HG03159 (cell line): ENCODE data around the gene CACNA1B.
"Not testable (repeated sequence)": the region's sequence is repeated elsewhere in the genome, so short reads cannot be mapped to it uniquely, and the experiment has no call there.

ENCODE experiments used
- ATAC-seq: cut with Tn5 transposase; IDR thresholded peaks from one replicate; pipeline ENCODE4 v1.9.1; 2021; ENCODE audit warnings: mild to moderate bottlenecking, moderate library complexity; ENCODE audit not compliant: unreplicated experiment

The CACNA1B gene

DNA sequence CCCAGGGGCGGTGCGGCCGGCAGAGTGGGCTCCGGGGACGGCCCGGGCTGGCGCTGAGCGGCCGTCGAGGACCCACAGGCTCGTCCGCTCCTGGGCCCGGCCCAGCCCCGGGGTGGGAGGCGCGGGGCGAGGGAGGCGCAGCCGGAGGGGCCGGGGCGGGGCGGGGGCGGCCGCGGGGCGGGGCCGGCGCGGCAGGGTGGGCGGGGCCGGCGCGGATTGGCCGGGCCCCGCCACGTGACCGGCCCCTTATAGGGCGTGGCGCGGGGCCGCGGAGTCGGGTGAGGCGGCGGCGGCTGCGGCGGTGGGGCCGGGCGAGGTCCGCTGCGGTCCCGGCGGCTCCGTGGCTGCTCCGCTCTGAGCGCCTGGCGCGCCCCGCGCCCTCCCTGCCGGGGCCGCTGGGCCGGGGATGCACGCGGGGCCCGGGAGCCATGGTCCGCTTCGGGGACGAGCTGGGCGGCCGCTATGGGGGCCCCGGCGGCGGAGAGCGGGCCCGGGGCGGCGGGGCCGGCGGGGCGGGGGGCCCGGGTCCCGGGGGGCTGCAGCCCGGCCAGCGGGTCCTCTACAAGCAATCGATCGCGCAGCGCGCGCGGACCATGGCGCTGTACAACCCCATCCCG lies at the start of gene CACNA1B:
Gene CACNA1B (plus strand): TSS at position 277 of the 617 bp plus-strand sequence. CDS start 152 bp downstream, at position 429.
- ATAC-seq = not testable (repeated sequence)

DNA sequence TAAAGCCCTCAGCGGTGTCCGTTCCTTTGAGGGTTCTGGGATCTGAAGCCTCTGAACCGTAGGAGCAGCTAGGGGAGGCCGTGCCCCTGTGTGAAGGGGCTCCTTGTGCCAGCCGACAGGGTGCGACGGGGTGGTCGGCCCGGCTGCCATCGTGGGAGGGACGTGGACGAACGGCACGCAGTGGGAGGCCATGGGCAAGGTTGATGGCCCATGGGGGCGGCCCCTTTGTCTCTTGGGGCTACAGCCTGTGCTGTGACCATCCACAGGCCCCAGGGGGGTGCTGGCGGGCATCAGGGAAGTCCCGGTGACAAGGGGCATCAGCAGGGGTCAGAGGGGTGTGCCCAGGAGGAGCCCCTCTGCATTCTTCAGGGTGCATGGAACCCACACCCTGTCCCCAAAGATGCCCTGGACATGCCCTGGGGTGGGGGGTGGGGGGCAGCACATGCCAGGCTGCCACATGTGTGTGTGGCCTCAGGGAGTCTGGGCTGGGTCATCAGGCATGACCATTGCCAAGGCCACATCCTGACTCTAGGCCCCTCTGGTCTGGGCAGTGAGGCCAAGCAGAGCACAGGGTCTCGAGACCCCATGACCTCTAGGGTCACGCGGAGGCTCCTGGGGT lies 49.6 kb upstream of the CACNA1B start:
- no peak for ATAC-seq

DNA sequence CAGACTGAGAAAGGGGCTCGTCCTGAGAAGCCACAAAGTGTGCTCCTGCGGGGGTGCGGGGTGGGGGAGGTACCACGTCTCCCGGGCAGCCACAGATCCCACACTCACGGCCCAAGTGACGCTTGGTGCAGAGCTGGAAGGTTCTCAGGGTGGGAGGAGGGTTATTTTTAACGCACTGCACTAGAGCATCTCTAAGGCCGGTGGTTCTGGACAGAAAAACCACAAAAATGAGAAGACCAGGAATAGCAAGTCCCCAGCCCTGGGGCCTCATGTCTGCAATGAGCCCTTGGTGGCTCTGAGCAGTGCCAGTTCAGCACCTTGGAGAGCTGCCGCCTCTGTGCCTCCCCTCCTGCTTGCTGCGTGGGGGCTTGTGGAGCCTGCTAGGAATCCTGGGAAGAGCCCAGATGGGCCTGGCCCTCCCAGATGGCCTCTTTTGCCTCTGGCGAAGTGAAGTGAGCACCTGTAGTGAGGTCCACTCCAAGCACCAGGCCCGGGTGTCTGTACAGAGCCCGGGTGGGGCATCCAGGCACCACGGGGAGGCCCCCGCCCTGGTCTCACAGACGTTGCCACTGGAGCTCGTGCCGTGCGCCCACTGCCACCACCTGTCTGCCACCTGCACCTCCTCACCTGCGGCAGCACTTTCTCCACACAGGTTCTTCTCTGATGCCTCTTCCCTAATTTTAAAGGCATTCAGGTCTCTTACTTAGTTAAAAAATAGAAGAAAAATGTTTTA lies 48.9 kb upstream of the CACNA1B start:
- no peak for ATAC-seq

DNA sequence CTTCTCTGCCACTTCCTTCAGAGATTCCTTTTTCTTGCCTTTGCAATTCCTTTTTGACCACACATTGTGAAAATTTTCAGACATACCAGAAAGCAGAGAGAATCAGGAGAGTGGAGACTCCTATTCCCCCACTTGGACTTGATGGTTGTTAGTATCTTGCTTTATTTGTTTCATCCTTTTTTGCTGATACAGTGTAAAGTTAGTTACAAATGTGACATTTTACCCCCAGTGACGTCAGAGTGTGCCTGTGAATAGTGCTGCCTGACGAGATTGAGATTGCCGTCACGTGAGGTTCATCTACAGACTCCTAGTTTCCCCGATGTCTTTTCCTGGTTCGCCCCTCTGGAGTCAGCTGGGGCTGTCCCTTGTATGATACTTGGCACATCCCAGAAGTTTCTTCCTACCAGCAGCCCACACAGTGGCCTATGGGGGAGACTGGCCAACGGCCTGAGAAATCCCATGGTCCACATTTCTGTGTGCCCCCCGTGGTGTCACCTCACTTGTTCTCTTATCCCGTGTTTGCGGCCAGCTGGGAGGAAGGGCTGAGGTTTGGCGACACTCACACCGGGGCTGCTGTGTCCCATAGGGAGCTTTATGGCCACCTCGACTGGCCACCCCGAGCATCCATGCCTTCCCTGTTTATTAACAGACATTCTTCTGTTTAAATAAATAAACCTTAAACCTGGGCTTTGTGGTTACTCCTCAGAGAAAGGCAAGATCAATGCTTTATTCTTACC lies 48.2 kb upstream of the CACNA1B start:
- ATAC-seq = no peak

DNA sequence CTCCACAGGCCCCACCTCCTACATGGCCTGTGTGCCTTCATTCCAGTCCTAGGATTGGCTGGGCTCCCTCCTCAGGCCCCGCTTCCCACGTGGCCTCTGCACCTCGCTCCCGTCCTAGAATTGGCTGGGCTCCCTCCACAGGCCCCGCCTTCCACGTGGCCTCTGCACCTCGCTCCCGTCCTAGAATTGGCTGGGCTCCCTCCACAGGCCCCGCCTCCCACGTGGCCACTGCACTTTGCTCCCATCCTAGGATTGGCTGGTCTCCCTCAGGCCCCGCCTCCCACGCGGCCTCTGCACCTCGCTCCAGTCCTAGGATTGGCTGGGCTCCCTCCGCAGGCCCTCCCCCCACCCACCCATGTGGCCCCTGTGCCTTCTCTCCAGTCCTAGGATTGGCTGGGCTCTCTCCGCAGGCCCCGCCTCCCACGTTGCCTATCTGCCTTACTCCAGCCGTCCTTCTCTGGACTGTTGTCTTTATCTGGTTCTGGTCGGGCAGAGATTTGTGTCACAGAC lies 45.3 kb upstream of the CACNA1B start:
- no peak for ATAC-seq

DNA sequence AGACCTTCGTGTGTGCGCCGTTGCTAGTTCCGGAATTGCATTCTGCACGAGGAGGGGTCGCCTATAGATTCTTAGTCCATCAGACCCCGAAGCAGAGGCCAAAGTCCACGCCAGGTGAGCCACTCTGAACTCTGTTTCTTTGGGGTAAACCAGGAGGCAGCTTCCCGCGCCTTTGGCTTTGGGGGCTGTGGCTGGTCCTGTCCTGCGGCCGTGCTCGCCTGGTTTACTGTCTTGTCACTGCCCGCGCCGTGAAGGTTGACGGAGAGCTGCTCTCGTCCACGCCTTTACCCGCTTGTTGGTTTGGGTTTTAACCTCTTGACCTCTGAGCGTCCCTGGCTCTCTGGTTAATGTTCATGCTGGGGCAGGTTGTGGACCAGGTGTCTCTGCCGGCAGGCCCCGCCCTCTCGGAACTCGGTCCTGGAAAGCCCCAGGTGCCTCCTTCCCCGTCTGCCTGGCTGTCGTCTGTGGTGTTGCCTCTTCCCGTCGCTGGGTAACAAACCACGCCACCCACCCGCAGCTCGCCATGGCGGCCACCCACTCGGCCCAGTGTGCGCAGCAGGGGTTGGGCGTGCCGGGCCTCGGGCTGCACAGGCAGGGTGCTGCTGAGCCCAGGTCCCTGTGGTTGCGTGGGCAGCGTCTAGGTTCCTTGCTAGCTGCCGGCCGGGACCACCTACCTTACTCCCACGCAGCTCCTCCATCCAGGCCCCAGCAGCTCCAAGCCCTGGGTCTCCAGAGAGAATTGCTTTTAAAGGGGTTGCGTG lies 44.6 kb upstream of the CACNA1B start:
- ATAC-seq = no peak

DNA sequence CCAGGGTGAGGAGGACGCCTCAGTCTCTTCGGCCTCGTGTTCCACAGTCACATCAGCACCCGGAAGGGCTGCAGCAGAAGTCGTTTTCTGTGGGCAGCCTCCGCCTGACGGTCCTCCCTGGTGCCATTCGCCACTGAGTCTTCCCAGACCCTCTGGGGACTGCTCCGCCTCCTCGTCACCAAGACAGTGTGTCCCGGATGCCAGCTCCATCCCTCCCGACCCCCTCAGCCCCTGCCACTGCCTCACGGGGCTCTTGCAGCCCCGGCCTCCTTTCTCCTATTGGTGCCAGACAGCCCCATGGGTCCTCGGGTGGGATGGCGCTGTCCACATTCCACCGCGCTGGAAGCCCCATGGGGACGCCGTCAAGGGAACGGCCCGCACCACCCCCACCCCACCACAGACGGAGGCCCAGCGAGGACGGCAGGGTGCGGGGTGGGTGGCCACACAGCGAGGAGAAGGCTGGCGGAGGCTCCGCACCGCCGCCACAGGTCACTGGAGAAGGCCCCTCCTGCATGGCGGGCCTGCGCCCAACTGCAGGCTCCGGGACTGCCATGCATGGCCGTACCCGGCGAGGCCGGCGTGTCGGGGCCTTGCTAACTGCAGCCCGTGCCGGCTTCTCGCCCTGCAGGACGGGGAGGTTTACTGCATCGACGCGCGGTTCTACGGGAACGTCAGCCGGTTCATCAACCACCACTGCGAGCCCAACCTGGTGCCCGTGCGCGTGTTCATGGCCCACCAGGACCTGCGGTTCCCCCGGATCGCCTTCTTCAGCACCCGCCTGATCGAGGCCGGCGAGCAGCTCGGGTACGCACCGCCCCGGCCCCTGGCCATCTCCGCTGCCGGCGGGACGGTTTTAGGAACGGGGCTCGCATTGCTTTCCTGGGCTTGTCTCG lies 43.6 kb upstream of the CACNA1B start:
- ATAC-seq = no peak

DNA sequence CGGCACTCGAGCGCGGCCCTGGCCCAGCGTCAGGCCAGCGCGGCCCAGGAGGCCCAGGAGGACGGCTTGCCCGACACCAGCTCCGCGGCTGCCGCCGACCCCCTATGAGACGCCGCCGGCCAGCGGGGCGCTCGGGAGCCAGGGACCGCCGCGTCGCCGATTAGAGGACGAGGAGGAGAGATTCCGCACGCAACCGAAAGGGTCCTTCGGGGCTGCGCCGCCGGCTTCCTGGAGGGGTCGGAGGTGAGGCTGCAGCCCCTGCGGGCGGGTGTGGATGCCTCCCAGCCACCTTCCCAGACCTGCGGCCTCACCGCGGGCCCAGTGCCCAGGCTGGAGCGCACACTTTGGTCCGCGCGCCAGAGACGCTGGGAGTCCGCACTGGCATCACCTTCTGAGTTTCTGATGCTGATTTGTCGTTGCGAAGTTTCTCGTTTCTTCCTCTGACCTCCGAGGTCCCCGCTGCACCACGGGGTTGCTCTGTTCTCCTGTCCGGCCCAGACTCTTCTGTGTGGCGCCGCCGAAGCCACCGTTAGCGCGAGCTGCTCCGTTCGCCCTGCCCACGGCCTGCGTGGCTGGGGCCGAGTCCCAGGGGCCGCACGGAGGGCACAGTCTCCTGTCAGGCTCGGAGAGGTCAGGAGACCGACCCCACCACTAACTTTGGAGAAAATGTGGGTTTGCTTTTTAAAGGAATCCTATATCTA lies 42.6 kb upstream of the CACNA1B start:
- ATAC-seq = no peak

DNA sequence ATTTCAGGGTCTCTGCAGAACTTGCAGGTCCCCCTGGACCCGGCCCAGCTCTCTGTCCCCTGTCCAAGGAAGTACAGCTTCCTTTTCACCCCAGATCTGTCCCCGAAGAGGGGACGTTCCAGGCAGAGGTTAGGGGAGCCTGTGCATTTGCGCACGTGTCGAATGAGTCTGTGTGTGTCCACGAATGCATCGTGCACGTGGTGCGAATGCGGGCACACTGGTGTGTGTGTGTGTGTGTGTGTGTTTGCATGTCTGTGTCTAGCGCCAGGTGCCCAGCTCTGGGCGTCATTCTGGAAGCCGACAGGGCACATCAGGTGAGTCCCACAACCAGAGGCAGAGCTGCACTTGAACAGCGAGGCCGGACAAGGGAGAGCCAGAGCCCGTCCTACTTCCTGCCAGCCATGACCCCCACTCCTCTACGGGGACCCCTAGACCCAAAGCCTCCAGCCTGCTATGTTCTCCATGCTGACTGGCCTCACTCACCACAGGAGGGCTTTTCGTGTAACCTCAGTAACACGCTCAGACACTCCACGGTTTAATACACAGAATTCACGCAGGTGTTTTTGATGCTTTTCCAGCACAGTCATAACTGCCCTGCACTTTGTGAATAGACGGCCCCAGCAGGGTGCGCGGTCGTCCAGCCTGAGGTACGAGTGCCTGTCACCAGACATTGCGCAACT lies 41.3 kb upstream of the CACNA1B start:
- ATAC-seq = no peak

DNA sequence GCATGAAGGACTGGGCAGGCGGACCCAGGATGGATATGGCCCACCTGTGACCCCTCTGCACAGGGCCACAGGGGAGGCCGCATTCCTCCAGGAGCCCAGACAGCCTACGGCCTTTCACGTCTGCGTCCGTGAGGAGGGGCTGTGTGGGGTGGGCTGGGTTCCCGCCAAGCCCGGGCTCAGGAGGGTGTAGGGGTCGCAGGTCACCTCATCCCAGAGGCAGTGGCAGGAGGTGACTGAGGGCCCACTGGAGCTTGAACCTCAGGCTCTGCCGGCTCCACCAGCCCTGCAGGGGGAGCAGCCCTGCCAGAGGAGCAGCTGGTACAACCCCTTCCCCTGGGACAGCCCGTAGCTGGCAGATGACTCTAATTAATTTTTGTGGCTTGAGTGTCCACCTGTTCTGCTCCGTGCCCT lies 40.7 kb upstream of the CACNA1B start:
- ATAC-seq = no peak

DNA sequence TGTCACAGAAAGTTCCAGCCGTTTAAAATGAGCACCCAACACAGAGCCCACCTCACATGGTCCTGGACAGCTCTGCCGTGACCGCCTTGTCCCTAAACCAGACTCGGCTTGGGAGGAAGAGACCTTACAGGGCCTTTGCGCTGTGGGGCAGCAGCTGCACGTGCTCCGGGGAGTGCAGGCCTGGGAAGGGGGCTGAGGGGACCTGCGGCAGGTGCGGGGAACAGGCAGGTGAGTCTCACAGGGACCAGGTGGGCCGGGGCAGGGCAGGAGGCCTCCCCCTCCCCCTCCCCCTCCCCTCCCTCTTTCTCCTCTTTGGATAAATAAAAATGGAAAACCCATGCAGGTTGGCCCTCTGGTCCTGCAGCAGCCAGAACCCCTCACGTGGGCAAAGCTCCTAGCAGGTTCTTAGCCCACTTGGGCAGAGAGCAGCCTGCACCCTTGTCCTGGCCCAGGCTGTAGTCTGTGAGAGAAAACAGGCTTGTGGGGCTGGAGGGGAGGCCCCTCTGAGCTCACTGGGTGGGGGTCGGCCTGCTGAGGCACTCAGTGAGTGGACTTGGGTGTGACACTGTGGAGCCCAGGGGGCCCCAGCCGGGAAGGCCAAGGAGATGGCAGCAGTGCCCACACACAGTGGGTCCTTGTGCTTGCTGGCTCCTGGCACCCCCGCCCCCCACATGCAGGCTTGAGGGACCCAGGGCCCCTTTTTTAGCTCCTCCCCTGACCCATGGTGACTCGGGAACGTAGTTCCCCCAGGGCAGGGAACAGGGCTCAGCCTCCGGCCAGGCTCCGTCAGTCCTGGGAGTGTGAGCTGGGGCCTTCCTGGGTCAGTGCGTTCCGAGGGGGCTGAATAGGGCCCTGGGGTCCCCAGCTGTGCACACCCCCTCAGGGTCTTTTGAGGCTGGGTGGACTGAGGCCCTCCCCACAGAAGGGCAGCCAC lies 40.0 kb upstream of the CACNA1B start:
- ATAC-seq = no peak

DNA sequence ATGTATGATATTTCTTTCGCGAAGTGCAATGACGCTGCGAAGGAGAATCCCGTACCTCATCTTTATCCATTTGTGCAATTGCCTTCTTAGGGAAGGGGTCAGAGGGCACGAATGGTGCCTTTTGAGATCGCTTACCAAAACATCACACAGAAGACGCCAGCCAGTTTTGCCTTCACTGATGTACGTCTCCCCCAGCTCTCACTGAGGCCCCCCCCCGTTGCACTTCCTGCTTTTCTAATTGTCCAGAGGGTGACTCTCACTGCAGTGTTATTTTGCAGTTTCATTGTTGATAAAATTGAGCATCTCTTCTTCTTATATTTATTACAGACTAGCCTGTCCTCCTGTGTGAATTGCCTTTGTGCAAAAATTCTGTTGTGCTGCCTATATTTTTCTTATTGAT lies 39.0 kb upstream of the CACNA1B start:
- no peak for ATAC-seq

DNA sequence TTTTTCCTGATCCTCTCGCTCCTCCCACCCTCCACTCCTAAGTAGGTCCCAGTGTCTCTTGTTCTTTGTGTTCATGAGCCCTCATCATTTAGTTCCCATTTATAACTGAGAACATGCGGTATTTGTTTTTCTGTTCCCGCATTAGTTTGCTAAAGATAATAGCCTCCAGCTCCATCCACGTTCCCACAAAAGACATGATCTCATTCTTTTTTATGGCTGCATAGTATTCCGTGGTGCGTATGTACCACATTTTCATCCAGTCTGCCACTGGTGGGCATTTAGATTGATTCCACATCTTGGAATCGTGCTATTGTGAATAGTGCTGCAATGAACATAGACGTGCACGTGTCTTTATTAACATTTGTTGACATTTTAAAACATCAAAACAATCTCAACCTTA lies 34.2 kb upstream of the CACNA1B start:
- no peak for ATAC-seq

DNA sequence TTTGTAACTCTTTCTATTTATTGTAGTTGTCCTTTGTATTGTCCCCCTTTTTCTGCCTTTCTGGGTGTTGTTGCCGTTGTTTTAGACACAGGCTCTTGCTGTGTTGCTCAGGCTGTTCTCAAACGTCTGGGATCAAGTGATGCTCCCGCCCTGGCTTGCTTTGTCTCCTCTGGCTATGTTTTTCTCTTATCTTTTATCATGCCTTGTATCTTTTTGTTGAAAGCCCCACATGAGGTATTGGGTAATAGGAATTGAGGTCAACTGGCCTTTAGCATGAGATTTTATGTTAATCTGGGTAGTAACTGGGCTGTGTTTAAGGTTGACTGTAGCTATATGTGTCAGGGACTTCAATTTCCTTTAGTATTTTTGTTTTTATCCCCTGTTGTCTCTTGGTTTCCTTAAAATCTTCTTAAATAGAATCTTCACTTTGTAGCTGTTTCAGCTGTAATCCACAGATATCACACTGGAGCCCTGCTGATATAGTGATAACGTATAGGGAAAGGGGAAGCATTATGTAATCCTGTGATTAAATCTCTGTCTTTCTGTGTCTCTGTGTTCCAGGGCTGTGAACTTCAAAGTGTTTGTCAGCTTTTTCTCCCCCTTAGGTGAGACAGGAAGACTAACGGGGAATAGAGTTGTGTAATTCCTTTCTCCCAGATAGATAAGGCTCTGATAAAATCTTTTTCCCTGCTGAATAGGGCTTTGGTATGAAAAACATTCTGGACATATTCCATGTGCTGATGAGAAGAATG lies 25.9 kb upstream of the CACNA1B start:
- no peak for ATAC-seq

DNA sequence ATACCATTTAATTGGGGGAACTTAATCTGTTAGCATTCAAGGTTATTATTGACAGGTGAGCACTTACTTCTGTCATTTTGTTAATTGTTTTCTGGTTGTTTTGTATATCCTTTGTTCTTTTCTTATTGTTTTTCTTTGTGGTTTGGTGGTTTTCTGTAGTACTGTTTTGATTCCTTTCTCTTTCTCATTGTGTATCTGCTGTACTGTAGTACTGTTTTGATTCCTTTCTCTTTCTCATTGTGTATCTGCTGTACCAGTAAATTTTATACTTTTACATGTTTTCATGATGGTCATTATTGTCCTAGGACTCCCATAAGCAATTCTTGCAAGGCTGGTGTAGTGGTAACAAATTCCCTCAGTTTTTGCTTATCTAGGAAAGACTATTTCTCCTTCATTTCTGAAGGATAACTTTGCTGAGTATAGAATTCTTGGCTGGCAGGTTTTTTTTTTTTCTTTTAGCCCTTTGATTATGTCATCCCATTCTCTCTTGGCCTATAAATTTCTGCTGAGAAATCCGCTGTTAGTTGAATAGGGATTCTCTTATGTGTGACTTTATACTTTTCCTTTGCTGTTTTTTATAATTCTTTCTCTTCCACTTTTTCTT lies 24.1 kb upstream of the CACNA1B start:
- no peak for ATAC-seq

DNA sequence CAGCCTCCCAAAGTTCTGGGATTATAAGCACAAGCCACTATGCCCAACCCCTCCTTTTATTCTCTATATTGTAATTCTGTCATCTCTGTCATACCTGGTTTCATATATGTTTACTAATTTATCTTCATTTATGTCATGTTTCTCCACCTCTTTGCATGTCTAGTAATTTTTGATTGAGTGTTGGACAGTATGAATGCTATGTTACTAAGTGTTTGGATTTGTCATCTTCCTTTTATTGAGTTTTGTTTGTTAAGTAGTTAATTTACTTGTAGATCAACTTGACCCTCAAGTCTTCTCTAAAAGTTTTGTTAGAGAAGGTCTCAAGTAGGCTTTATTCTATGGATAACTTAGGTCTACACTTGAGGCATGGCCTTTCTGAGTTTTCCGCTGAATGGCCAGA lies 17.2 kb upstream of the CACNA1B start:
- ATAC-seq = no peak
